ENCODE results near the gene MCTP2.

DNA sequence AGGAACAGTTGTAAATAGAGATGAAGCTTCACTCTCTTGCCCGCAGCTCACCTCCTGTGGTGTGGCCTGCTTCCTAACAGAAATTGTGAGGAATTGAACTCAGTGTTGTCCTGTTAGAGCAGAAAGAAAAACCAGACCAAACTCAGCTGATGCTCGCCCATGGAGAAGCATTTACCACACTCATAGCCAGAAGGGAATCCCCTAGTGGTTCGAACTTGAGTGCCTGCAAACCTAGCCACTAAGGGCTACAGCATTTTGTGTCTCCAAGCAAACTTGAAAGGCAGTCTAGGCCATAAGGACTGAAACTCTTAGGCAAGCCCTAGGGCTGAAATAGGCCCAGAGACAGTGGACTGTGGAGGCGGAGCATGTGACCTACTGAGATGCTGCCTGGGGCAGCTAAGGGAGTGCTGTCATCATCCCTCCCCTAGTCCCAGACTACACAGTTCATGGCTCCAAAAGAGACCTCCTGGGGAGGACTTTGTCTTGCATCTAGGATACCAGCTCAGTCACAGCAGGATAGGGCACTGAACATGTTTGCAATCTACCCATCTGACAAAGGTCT is 44.5 kb upstream of the MCTP2 start:
- TF ChIP-seq POLR2AphosphoS5 (IDR thresholded peaks at IDR 0.05; ENCODE audit: low read depth, low read length) (no peak), TAF1 (IDR thresholded peaks at IDR 0.05; ENCODE audit: borderline replicate concordance, low read depth, low read length) (no peak), POLR2A (IDR thresholded peaks at IDR 0.05; ENCODE audit: low read depth, low read length) (no peak)

All from GM12892 (cell line).